HG02884 (cell line): ENCODE data around the gene CELF2.
A peak's percentile ranks its signal among the peaks of the same experiment; 100 is the strongest.

Experiments
- ATAC-seq: cut with Tn5 transposase; IDR thresholded peaks from one replicate; pipeline ENCODE4 v1.9.1; 2021; ENCODE audit warnings: mild to moderate bottlenecking, moderate library complexity; ENCODE audit not compliant: unreplicated experiment

Gene CELF2

GRCh38 chr10:11057018-11057417 lies 39.3 kb downstream of the CELF2 start:
- ATAC-seq = no peak

DNA sequence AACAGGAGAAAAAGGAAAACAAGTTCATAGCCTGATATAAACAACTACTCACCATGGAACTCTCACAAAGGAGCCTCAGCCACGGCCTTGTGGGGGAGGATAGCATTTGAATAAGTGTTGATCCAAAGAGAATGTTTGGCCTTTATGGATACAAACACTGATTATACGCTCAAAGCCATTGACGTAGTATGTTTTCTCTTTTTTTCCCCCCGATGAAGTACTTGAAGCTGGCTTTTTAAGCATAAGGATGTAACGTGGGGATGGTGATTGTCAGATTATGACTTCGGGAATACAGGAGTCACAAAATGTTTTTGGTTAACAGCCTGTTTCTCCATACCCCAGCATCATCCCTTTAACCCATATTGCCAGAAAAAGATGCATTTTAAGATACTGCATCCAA lies 39.8 kb downstream of the CELF2 start:
- ATAC-seq = no peak

- ATAC-seq = no peak
Observed at GRCh38 chr10:11057994-11058393, 40.3 kb downstream of the CELF2 start.

GRCh38 chr10:11058965-11059364 lies 41.3 kb downstream of the CELF2 start:
- no peak for ATAC-seq

- no peak for ATAC-seq
Observed at GRCh38 chr10:11063856-11064255, 46.2 kb downstream of the CELF2 start.

- ATAC-seq = no peak
Observed at GRCh38 chr10:11064832-11065231, 47.2 kb downstream of the CELF2 start.

- ATAC-seq = no peak
Observed at GRCh38 chr10:11065567-11065966, 47.9 kb downstream of the CELF2 start.

DNA sequence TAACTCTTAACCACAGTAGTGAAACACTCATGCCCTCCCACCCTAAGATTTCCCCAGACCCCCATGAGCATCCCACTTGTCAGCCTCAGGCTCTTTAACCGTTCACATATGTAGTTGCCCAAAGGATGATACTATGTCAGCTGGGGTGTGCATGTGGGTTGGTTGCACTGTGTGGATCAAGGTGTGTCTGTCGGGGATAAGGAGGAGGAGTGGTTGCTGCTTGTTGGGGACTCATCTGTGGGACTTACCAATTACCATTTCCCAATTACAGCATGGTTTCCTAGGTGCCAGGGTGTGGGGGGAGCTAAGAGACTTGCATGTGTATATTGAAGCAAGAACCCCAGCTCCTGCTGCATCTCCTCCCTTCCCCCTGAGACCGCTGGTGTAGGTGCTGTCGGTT lies 48.8 kb downstream of the CELF2 start:
- ATAC-seq = no peak

- ATAC-seq = no peak
Observed at GRCh38 chr10:11068861-11069633, 51.4 kb downstream of the CELF2 start.

DNA sequence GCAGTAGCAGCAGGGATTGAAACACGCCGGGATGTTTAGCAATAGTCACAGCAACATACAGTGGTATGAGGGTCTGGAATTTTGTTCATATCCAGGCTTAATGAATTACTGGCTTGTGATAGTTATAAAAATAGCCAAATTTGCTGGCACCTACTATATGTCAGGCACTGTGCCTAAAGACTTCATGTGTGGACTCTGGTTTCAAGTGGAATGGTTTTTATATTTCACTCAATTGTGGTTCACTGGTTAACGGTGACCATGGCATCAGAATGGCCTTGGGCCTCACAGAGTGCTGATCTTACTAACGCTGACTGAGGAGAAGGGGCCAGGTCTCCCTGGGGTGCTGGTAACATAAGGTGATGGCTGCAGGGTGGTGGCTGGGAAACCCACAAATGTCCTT lies 55.7 kb downstream of the CELF2 start:
- ATAC-seq = no peak

- ATAC-seq = peak; percentile 93
Observed at GRCh38 chr10:11074536-11075267, 57.0 kb downstream of the CELF2 start.

DNA sequence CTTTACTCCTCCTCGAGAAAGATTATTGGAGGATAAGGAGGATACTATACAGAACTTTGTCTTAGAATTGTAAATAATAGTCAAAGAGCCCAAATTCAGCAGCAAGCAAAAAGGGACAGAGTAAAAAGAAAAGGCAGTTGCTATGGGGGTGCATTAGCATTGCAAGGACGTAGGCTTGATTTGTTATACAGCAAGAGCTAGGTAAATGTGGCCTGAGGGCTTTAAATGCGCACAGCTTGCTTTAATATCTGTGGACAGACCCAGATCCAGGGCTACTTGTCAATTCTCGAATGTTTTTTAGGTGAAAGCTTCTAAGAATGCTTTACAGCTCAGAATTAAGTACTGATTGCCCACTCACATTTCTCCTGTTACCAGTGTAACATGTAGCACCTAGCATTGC lies 58.5 kb downstream of the CELF2 start:
- no peak for ATAC-seq

- peak; percentile 85 for ATAC-seq
Observed at GRCh38 chr10:11080564-11080984, 62.9 kb downstream of the CELF2 start.

DNA sequence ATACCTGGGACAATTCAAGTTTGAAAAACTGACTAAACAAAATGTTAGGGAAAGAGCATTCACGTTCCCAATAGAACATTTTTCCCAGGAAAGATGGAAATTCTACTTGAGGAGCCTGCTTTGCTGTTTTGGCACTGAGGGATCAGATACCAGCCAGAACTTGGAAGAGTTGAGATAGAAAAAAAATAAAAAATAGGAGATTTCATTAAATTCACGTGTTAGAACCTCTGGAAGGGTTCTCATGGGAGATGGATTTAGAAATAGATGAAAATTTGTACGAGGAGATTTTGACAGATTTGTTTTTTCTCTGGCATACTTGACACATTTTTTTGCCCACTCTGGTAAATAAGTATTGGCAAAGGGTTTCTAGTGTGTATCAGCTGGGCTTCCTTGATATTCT lies 63.7 kb downstream of the CELF2 start:
- ATAC-seq = no peak

DNA sequence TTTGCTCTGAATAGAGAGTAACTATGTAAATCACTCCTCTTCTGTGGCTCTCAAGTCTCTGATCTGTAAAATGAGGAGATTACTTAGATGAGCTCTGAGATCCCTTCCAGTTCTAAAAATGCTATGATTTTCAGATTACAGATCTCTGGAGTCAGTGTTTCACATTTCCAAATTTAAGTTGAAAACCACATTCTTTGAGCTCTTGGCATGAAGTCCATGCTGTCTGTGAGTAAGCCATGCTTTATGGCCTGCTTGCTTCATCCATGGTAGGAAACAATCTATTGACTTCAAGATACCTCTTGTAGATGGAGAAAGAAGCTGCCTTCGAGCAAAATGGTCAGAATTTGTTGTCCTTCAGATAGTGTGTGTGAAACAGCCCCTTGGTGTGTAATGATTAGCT lies 64.9 kb downstream of the CELF2 start:
- ATAC-seq = no peak

DNA sequence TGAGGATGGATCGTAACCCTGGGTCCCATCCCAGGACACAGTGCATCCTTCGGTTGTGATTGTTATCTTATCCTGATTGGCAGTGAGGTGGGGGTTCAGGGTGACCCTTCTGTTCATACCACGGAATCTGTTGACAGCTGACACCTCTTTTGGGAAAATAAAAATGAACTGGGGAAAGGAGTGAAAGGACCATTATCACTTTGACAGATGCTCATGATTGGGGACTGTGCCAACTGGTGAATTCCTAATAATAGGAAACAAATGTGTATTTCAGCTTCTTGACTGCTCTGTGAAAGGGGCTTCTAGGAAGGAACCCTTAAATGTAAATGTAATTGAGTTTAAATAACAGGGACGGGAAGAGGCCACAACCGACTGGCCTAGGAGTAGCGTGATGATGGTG lies 65.4 kb downstream of the CELF2 start:
- ATAC-seq = no peak

GRCh38 chr10:11085545-11085944 lies 67.9 kb downstream of the CELF2 start:
- no peak for ATAC-seq

DNA sequence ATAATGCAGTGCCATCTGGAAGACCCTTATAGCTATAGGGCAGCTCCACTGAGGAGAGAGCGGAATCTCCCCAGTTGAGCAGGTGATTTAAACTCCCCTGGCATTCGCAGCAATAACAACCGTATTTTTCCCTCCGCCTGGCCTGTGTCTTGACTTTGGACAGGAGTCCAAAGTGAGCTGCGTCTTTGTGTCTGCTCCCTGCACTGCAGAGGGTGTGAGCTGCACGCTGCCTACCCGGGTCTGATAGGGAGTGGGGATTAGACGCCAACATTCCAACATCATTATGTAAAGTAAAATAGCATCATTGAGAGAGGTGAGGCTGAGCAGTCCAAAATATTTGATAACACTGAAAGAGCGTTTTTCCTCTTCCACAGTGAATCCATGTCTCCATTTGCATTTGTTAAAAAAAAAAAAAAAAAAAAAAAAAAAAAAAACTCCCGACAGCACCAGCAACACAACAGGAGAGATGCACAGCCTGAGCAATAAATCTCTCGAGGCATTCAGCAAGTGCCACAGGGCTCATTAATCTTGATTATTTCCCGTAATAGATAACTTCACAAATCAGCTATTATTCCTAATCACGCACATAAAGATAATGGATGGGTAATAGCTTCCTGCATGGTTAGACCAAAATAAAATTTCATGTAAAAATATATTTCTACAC lies 68.6 kb downstream of the CELF2 start:
- ATAC-seq = no peak

DNA sequence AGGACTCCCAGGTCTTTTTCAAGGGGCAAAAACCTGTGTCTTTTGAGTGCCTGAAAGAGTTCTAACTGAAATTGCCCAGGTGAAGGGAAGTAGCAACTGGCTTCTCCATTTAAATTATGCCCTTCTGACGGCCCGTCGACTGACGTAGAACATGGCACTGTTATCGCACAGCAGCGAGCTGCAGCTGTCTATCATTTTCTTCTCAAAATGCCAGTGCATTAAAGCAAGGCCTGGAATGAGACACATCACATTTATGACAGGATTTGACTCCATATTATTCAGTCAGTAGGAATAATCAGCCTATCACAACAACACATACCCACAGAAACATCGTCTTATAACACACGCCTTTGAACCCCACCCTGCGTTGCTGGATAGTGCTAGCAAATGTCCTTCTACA lies 69.7 kb downstream of the CELF2 start:
- ATAC-seq = no peak

- no peak for ATAC-seq
Observed at GRCh38 chr10:11088709-11089108, 71.0 kb downstream of the CELF2 start.

GRCh38 chr10:11089272-11089671 lies 71.6 kb downstream of the CELF2 start:
- no peak for ATAC-seq
